Measurements from ENCODE around the gene PDE8B.

PDE8B gene

GRCh38 chr5:77366717-77367500 lies 156.4 kb downstream of the PDE8B start:
- H3K4me2 ChIP-seq (ENCODE audit: low read depth, low read length): no peak overlapping the region
- no peaks in the 10 kb centered on the region for H3K9me2 ChIP-seq (replicated peaks; ENCODE audit: insufficient read depth, low read length)
- no peak overlapping the region for H3K9ac ChIP-seq (ENCODE audit: low read length)
- no peaks in the 10 kb centered on the region for H3K9me3 ChIP-seq (replicated peaks; ENCODE audit: insufficient read depth, low read length)
- H3F3A ChIP-seq (ENCODE audit: insufficient read depth, low read length): no peaks in the 10 kb centered on the region
- H3K4me3 ChIP-seq (ENCODE audit: low read length): no peak overlapping the region
- DNase-seq: no peak
- no peaks in the 10 kb centered on the region for H3K79me2 ChIP-seq (ENCODE audit: low read length)
- H3K27me3 ChIP-seq (replicated peaks; ENCODE audit: insufficient read depth, low read length): no peaks in the 10 kb centered on the region
- H3K4me1 ChIP-seq (ENCODE audit: low read length): no peaks in the 10 kb centered on the region
- no peaks in the 10 kb centered on the region for H4K20me1 ChIP-seq (ENCODE audit: insufficient read depth, low read length)
- H3K27ac ChIP-seq (ENCODE audit: low read length): no peak overlapping the region
- no peaks in the 10 kb centered on the region for H3K36me3 ChIP-seq (replicated peaks; ENCODE audit: insufficient read depth, low read length)
- H2AFZ ChIP-seq (ENCODE audit: low read length): no peak overlapping the region
- TF ChIP-seq CTCF (IDR thresholded peaks at IDR 0.05; ENCODE audit: low read length): no peak; the same call in 1 of the 2 replicates
- no peak for TF ChIP-seq EZH2phosphoT487 (IDR thresholded peaks at IDR 0.05; ENCODE audit: low read length)
- TF ChIP-seq EZH2 (optimal IDR thresholded peaks at IDR 0.05; ENCODE audit: low read depth, low read length): no peak

- H3K79me2 ChIP-seq (ENCODE audit: low read length): no peaks in the 10 kb centered on the region
- no peak overlapping the region for H3K27ac ChIP-seq (ENCODE audit: low read length)
- TF ChIP-seq CTCF (IDR thresholded peaks at IDR 0.05; ENCODE audit: low read length) (no peak), EZH2phosphoT487 (IDR thresholded peaks at IDR 0.05; ENCODE audit: low read length) (no peak)
- no peak overlapping the region for H3K9ac ChIP-seq (ENCODE audit: low read length)
- no peak overlapping the region for H2AFZ ChIP-seq (ENCODE audit: low read length)
- no peaks in the 10 kb centered on the region for H3K9me3 ChIP-seq (replicated peaks; ENCODE audit: insufficient read depth, low read length)
- no peak overlapping the region for H3K4me2 ChIP-seq (ENCODE audit: low read depth, low read length)
- H3K4me3 ChIP-seq (ENCODE audit: low read length): no peak overlapping the region
- H3K27me3 ChIP-seq (replicated peaks; ENCODE audit: insufficient read depth, low read length): no peaks in the 10 kb centered on the region
- no peaks in the 10 kb centered on the region for H3K4me1 ChIP-seq (ENCODE audit: low read length)
- H3F3A ChIP-seq (ENCODE audit: insufficient read depth, low read length): no peaks in the 10 kb centered on the region
- H3K9me2 ChIP-seq (replicated peaks; ENCODE audit: insufficient read depth, low read length): no peaks in the 10 kb centered on the region
- DNase-seq: no peak
- H3K36me3 ChIP-seq (replicated peaks; ENCODE audit: insufficient read depth, low read length): no peaks in the 10 kb centered on the region
- H4K20me1 ChIP-seq (ENCODE audit: insufficient read depth, low read length): no peaks in the 10 kb centered on the region
These were observed 157.3 kb downstream of the PDE8B start for GRCh38 chr5:77367741-77368140.

- TF ChIP-seq EZH2 (optimal IDR thresholded peaks at IDR 0.05; ENCODE audit: low read depth, low read length): no peak
- TF ChIP-seq CTCF (IDR thresholded peaks at IDR 0.05; ENCODE audit: low read length): no peak
- no peak for TF ChIP-seq EZH2phosphoT487 (IDR thresholded peaks at IDR 0.05; ENCODE audit: low read length)
- H3K9me3 ChIP-seq (replicated peaks; ENCODE audit: insufficient read depth, low read length): no peaks in the 10 kb centered on the region
- no peak for DNase-seq
- H3K27me3 ChIP-seq (replicated peaks; ENCODE audit: insufficient read depth, low read length): no peaks in the 10 kb centered on the region
- no peak overlapping the region for H3K27ac ChIP-seq (ENCODE audit: low read length)
- no peaks in the 10 kb centered on the region for H3K36me3 ChIP-seq (replicated peaks; ENCODE audit: insufficient read depth, low read length)
- H3K4me1 ChIP-seq (ENCODE audit: low read length): no peaks in the 10 kb centered on the region
- no peaks in the 10 kb centered on the region for H3K9me2 ChIP-seq (replicated peaks; ENCODE audit: insufficient read depth, low read length)
- H3K4me2 ChIP-seq (ENCODE audit: low read depth, low read length): no peak overlapping the region
- H3K9ac ChIP-seq (ENCODE audit: low read length): no peak overlapping the region
- H3K4me3 ChIP-seq (ENCODE audit: low read length): no peak overlapping the region
- no peaks in the 10 kb centered on the region for H3F3A ChIP-seq (ENCODE audit: insufficient read depth, low read length)
- no peak overlapping the region for H2AFZ ChIP-seq (ENCODE audit: low read length)
- H4K20me1 ChIP-seq (ENCODE audit: insufficient read depth, low read length): no peaks in the 10 kb centered on the region
- H3K79me2 ChIP-seq (ENCODE audit: low read length): no peaks in the 10 kb centered on the region
These were observed 157.9 kb downstream of the PDE8B start for GRCh38 chr5:77368367-77368766.

Measured in MM.1S (cell line).